Fibroblast of skin of left quadriceps (primary cell): ENCODE results near the gene FAM174B.

ENCODE experiments used
- DNase-seq, 2 experiments: peaks; one replicate each; pipeline ENCODE4 v3.0.0-alpha.2; 2013; ENCODE audit warnings: low read depth in 2 of 2

The FAM174B gene

GRCh38 chr15:92571824-92572223 is 83.8 kb downstream of the FAM174B start:
- no peak for DNase-seq

- DNase-seq: no peak
These were observed 85.2 kb downstream of the FAM174B start for GRCh38 chr15:92570391-92570790.

- DNase-seq: no peak
These were observed 85.8 kb downstream of the FAM174B start for GRCh38 chr15:92569778-92570177.
